DOHH2 (cell line): Measurements from ENCODE around the gene PCYT1A.

Experiments
- CTCF ChIP-seq: fragments of 200-600 bp; sonication (generic); IDR thresholded peaks from one replicate; pipeline ENCODE4 v1.5.1; 2014; ENCODE audit warnings: antibody characterized with exemption, mild to moderate bottlenecking, low read depth, low read length; ENCODE audit not compliant: poor library complexity, severe bottlenecking
- EZH2phosphoT487 ChIP-seq: fragments of 200-600 bp; sonication (generic); IDR thresholded peaks from 2 replicates; pipeline ENCODE4 v1.6.1; 2017; ENCODE audit warnings: borderline replicate concordance, mild to moderate bottlenecking, antibody characterized with exemption, low read length, moderate library complexity, mixed read lengths

- no peak for TF ChIP-seq CTCF
- TF ChIP-seq EZH2phosphoT487, result no peak
Observed at GRCh38 chr3:196284396-196284795, 3.1 kb downstream of the PCYT1A start.
